Effector CD4-positive, alpha-beta T cell (primary cell): ENCODE results near the gene CTXN3.

Experiments
- DNase-seq: peaks from one replicate; pipeline ENCODE4 v3.0.0-alpha.2; 2020

CTXN3 gene

GRCh38 chr5:127700237-127700766 is 51.4 kb downstream of the CTXN3 start:
- no peak for DNase-seq

- no peak for DNase-seq
Observed at GRCh38 chr5:127702434-127702833, 53.6 kb downstream of the CTXN3 start.

DNA sequence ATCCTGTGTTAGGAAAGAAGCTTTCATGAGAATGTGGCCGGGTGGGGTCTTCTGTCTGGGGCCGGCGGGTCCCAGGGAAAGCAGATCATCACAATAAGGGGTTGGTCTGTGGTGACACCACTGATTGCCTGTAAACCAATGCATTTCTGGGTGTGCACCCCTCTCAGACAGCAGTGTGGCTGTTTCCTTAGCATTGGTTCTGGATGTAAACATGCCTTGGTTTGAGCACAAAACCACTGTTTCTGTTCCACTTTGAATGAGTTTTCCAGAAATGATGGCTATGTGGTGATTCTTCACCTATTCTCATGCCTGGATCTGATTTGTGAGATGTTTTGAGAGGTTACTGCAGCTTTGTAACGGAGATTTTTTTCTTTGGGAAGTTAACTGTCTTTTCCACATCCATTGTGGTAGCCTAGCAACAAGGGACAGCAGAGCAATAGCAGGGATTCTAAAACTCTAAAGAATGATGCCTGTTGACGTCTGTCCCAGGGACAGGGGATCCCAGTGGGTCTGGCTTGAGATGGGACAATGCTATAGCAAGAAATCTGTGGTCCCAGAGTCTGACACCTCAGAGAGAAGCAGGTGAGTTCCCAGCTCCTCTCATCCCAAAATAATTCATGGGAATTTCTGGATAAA is 54.2 kb downstream of the CTXN3 start, which contains the start of gene CCDC192:
CCDC192 (plus strand) TSS at position 466 of the 636 bp plus-strand sequence; CDS start at position 521, 55 bp downstream.
- no peak for DNase-seq

GRCh38 chr5:127705120-127705892 is 56.4 kb downstream of the CTXN3 start:
- DNase-seq, result no peak

- no peak for DNase-seq
Observed at GRCh38 chr5:127706691-127707090, 57.8 kb downstream of the CTXN3 start.

GRCh38 chr5:127707209-127707608 is 58.3 kb downstream of the CTXN3 start:
- DNase-seq, result no peak
